Measurements from ENCODE around the gene BNIP3. TPM values are rescaled to one million over a fixed set of nuclear protein-coding genes. Genes with fewer than 3 reads are reported as not detected.

Gene BNIP3
- total RNA-seq, 1 experiment from 2014 or later: 57.1 TPM

GRCh38 chr10:131975796-131976195, 5.9 kb downstream of the BNIP3 start:
- no peak overlapping the region for H3K18ac ChIP-seq (ENCODE audit: insufficient read length, low read depth, low read length)
- no peak overlapping the region for H2BK15ac ChIP-seq (ENCODE audit: low read depth, low read length)
- no peaks in the 10 kb centered on the region for H3K9me3 ChIP-seq (ENCODE audit: control insufficient read depth, low read depth, low read length)
- H4K20me1 ChIP-seq (ENCODE audit: control insufficient read depth, insufficient read depth, insufficient read length): peaks cover 4% of the 10 kb centered on the region
- H3T11ph ChIP-seq (ENCODE audit: low read length): no peak overlapping the region
- no peak overlapping the region for H2BK20ac ChIP-seq (ENCODE audit: low read depth, low read length, poor library complexity, severe bottlenecking)
- peak overlapping the region in 1 of 3 experiments; percentile 23; a peak in 1 of 7 replicates for H3K27ac Mint-ChIP-seq
- H3K27me3 ChIP-seq (ENCODE audit: insufficient read depth, low read length): peaks cover 2% of the 10 kb centered on the region; the same call in 1 of the 2 replicates
- no peak overlapping the region for H3K9ac ChIP-seq (ENCODE audit: extremely low read depth, insufficient read length, low read length)
- no peak overlapping the region for H3K56ac ChIP-seq (ENCODE audit: insufficient read length, low read depth, low read length)
- no peak overlapping the region for H2AK5ac ChIP-seq (ENCODE audit: insufficient read length, low read length)
- H3K27ac ChIP-seq (ENCODE audit: insufficient read length, low read depth, low read length): no peak overlapping the region
- H3K23ac ChIP-seq (ENCODE audit: insufficient read length, low read depth, low read length): no peak overlapping the region
- H4K5ac ChIP-seq (ENCODE audit: insufficient read length, low read depth, low read length): no peak overlapping the region
- peaks cover 23 to 68% (median 40%) of the 10 kb centered on the region in 3 experiments for H3K36me3 Mint-ChIP-seq (ENCODE audit: insufficient read depth in 1 of 3, low read depth in 3 of 3)
- no peak overlapping the region for H3K4me3 Mint-ChIP-seq
- H3K4me2 ChIP-seq (ENCODE audit: insufficient read depth, insufficient read length, low read length): no peak overlapping the region
- H2BK120ac ChIP-seq (ENCODE audit: low read depth, low read length, poor library complexity, severe bottlenecking): no peak overlapping the region
- peaks cover 3% of the 10 kb centered on the region for H3K27me3 Mint-ChIP-seq (ENCODE audit: low read depth)
- no peak for TF ChIP-seq CTCF (conservative IDR thresholded peaks at IDR 0.05)
- H2BK5ac ChIP-seq (ENCODE audit: insufficient read length, low read length): no peak overlapping the region
- peaks cover 4% of the 10 kb centered on the region; the same call in 1 of the 2 replicates for H3K79me2 ChIP-seq (ENCODE audit: insufficient read depth, low read length)
- H3K4ac ChIP-seq (ENCODE audit: low read depth, low read length): no peak overlapping the region
- H3K14ac ChIP-seq (ENCODE audit: insufficient read depth, low read length): no peak overlapping the region
- DNase-seq: no peak
- H3K23me2 ChIP-seq (ENCODE audit: insufficient read length, low read depth, low read length, poor library complexity, severe bottlenecking): peaks cover 2% of the 10 kb centered on the region
- no peak overlapping the region for H4K8ac ChIP-seq (replicated peaks; ENCODE audit: insufficient read length, low read depth, low read length)
- H3K9me3 Mint-ChIP-seq: peaks cover 0 to 3% of the 10 kb centered on the region in 2 experiments; a peak in 1 of 5 replicates
- peaks cover 4% of the 10 kb centered on the region for H3K79me1 ChIP-seq (ENCODE audit: insufficient read depth, low read depth, low read length, poor library complexity, severe bottlenecking)
- H2AFZ ChIP-seq (ENCODE audit: low read length): no peak overlapping the region
- no peak overlapping the region for H4K91ac ChIP-seq (ENCODE audit: insufficient read length, low read depth, low read length)
- WGBS (ENCODE audit: extremely low coverage, insufficient read length, low lambda C conversion rate): no CpG with 5 or more reads among the region's 10 CpGs
- peaks cover 13% of the 10 kb centered on the region for H3K4me1 ChIP-seq (ENCODE audit: insufficient read depth, low read length)
- no peak overlapping the region for H2BK12ac ChIP-seq (ENCODE audit: insufficient read length, low read depth, low read length)
- peaks cover 30 to 36% of the 10 kb centered on the region in 2 experiments for H3K4me1 Mint-ChIP-seq
